ENCODE measurements around the gene GPR173. TPM values are rescaled to one million over a fixed set of nuclear protein-coding genes. Genes with fewer than 3 reads are reported as not detected.
A peak's percentile ranks its signal among the peaks of the same experiment; 100 is the strongest.

The GPR173 gene
- total RNA-seq, 1 experiment from 2014 or later: 7.3 TPM

DNA sequence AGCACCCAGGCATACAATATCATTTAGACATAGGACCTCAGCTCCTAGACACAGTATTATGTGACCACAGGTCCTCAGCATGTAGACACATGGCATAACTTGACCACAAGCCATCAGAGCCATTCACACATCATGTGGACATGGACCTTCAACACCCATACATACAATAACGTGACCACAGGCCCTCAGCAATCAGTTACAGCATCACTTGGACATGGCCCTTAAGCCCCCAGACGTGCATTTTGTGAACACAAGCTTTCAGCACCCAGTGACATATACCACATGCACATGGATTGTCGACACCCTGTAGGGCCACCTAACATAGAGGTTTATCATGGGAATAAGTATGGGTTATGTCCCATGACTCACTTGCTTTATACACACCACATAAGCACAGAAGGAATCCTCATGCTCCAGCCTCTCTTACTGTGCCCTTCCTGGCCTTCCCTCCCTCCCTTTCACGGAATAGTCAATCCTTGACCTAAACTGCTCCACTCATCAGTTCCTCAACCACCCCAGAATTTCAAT lies 35.5 kb downstream of the GPR173 start:
- Mint-ChIP-seq H3K9me3 (no peaks in the 10 kb centered on the region), H3K27me3 (ENCODE audit: low read depth) (peaks cover 5% of the 10 kb centered on the region; the same call in 1 of the 2 replicates)

DNA sequence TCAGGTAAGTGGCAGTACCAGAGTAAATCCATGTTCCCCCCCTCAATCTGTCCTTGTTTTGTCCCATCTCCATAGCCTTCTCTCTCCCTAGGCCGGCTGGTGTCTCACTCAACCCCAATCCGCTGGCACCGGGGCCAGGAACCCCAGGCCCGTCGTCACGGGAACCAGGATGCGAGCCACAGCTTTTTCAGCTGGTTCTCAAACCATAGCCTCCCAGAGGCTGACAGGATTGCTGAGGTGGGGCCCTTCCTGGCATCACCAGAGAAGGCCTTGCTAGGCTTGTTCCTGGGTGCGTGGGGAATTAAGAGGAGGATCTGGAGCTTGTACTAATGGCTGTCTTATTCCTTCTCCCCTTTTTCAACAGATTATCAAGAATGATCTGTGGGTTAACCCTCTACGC lies 36.3 kb downstream of the GPR173 start:
- H3K9me3 Mint-ChIP-seq: no peaks in the 10 kb centered on the region
- ChIA-PET POLR2A (no interaction called here), CTCF (no interaction called here)

More for the DNA sequence above, 35.5 kb downstream of the GPR173 start:
- ChIA-PET POLR2A (no interaction called here), CTCF (no interaction called here)
- H3K4me3 Mint-ChIP-seq: peak overlapping the region; percentile 88; the same call in 1 of the 2 replicates
- no peak overlapping the region for H3K27ac Mint-ChIP-seq
- H3K36me3 Mint-ChIP-seq: peaks cover 21% of the 10 kb centered on the region
- no peak for DNase-seq (ENCODE audit: low spot score)
- peaks cover 24% of the 10 kb centered on the region for H3K4me1 Mint-ChIP-seq
- no peak for ATAC-seq
- TF ChIP-seq ZNF121 (CRISPR knock-in tag; IDR thresholded peaks at IDR 0.05) (no peak), NFE2L1 (CRISPR knock-in tag; IDR thresholded peaks at IDR 0.05) (no peak), ZNF219 (CRISPR knock-in tag; IDR thresholded peaks at IDR 0.05; ENCODE audit: borderline replicate concordance) (no peak), ETV6 (CRISPR knock-in tag; IDR thresholded peaks at IDR 0.05) (no peak), GRHL2 (CRISPR knock-in tag; IDR thresholded peaks at IDR 0.05; ENCODE audit: insufficient replicate concordance, severe bottlenecking) (no peak), EMX1 (CRISPR knock-in tag; IDR thresholded peaks at IDR 0.05) (no peak), MYBL2 (CRISPR knock-in tag; IDR thresholded peaks at IDR 0.05) (no peak), TEAD1 (CRISPR knock-in tag; IDR thresholded peaks at IDR 0.05) (no peak), GABPB1 (CRISPR knock-in tag; IDR thresholded peaks at IDR 0.05) (no peak), OVOL2 (CRISPR knock-in tag; IDR thresholded peaks at IDR 0.05; ENCODE audit: borderline replicate concordance) (no peak), NFATC4 (CRISPR knock-in tag; IDR thresholded peaks at IDR 0.05) (no peak), TEAD4 (CRISPR knock-in tag; IDR thresholded peaks at IDR 0.05) (no peak), CREB1 (CRISPR knock-in tag; IDR thresholded peaks at IDR 0.05) (no peak), SMAD3 (CRISPR knock-in tag; IDR thresholded peaks at IDR 0.05; ENCODE audit: borderline replicate concordance) (no peak), MXD4 (CRISPR knock-in tag; IDR thresholded peaks at IDR 0.05; ENCODE audit: borderline replicate concordance) (no peak)
- TF ChIP-seq, protein P1, sequence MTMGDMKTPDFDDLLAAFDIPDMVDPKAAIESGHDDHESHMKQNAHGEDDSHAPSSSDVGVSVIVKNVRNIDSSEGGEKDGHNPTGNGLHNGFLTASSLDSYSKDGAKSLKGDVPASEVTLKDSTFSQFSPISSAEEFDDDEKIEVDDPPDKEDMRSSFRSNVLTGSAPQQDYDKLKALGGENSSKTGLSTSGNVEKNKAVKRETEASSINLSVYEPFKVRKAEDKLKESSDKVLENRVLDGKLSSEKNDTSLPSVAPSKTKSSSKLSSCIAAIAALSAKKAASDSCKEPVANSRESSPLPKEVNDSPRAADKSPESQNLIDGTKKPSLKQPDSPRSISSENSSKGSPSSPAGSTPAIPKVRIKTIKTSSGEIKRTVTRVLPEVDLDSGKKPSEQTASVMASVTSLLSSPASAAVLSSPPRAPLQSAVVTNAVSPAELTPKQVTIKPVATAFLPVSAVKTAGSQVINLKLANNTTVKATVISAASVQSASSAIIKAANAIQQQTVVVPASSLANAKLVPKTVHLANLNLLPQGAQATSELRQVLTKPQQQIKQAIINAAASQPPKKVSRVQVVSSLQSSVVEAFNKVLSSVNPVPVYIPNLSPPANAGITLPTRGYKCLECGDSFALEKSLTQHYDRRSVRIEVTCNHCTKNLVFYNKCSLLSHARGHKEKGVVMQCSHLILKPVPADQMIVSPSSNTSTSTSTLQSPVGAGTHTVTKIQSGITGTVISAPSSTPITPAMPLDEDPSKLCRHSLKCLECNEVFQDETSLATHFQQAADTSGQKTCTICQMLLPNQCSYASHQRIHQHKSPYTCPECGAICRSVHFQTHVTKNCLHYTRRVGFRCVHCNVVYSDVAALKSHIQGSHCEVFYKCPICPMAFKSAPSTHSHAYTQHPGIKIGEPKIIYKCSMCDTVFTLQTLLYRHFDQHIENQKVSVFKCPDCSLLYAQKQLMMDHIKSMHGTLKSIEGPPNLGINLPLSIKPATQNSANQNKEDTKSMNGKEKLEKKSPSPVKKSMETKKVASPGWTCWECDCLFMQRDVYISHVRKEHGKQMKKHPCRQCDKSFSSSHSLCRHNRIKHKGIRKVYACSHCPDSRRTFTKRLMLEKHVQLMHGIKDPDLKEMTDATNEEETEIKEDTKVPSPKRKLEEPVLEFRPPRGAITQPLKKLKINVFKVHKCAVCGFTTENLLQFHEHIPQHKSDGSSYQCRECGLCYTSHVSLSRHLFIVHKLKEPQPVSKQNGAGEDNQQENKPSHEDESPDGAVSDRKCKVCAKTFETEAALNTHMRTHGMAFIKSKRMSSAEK (CRISPR knock-in tag; IDR thresholded peaks at IDR 0.05; ENCODE audit: borderline replicate concordance): no peak
- TF ChIP-seq, protein P2, sequence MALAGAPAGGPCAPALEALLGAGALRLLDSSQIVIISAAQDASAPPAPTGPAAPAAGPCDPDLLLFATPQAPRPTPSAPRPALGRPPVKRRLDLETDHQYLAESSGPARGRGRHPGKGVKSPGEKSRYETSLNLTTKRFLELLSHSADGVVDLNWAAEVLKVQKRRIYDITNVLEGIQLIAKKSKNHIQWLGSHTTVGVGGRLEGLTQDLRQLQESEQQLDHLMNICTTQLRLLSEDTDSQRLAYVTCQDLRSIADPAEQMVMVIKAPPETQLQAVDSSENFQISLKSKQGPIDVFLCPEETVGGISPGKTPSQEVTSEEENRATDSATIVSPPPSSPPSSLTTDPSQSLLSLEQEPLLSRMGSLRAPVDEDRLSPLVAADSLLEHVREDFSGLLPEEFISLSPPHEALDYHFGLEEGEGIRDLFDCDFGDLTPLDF (CRISPR knock-in tag; IDR thresholded peaks at IDR 0.05): no peak

More for the DNA sequence above, 36.3 kb downstream of the GPR173 start:
- DNase-seq (ENCODE audit: low spot score) (no peak), ATAC-seq (no peak)
- H3K36me3 Mint-ChIP-seq: peaks cover 21% of the 10 kb centered on the region
- no peak overlapping the region for H3K4me3 Mint-ChIP-seq
- H3K4me1 Mint-ChIP-seq: peaks cover 21% of the 10 kb centered on the region
- peaks cover 5% of the 10 kb centered on the region; the same call in 1 of the 2 replicates for H3K27me3 Mint-ChIP-seq (ENCODE audit: low read depth)
- TF ChIP-seq GABPB1 (CRISPR knock-in tag; IDR thresholded peaks at IDR 0.05): no peak
- TF ChIP-seq ETV6 (CRISPR knock-in tag; IDR thresholded peaks at IDR 0.05): no peak
- TF ChIP-seq FOXK1 (CRISPR knock-in tag; IDR thresholded peaks at IDR 0.05): no peak
- no peak for TF ChIP-seq KAT7 (CRISPR knock-in tag; IDR thresholded peaks at IDR 0.05; ENCODE audit: borderline replicate concordance)
- TF ChIP-seq NFATC4 (CRISPR knock-in tag; IDR thresholded peaks at IDR 0.05): no peak
- no peak for TF ChIP-seq ZNF423 (CRISPR knock-in tag; IDR thresholded peaks at IDR 0.05)
- TF ChIP-seq TEAD4 (CRISPR knock-in tag; IDR thresholded peaks at IDR 0.05): no peak
- no peak for TF ChIP-seq SP1 (CRISPR knock-in tag; conservative IDR thresholded peaks at IDR 0.05)
- TF ChIP-seq, protein P3, sequence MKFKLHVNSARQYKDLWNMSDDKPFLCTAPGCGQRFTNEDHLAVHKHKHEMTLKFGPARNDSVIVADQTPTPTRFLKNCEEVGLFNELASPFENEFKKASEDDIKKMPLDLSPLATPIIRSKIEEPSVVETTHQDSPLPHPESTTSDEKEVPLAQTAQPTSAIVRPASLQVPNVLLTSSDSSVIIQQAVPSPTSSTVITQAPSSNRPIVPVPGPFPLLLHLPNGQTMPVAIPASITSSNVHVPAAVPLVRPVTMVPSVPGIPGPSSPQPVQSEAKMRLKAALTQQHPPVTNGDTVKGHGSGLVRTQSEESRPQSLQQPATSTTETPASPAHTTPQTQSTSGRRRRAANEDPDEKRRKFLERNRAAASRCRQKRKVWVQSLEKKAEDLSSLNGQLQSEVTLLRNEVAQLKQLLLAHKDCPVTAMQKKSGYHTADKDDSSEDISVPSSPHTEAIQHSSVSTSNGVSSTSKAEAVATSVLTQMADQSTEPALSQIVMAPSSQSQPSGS (CRISPR knock-in tag; IDR thresholded peaks at IDR 0.05; ENCODE audit: borderline replicate concordance, low read depth): no peak
- no peak for TF ChIP-seq CREB1 (CRISPR knock-in tag; IDR thresholded peaks at IDR 0.05)
- no peak for TF ChIP-seq CREM (CRISPR knock-in tag; IDR thresholded peaks at IDR 0.05)
- H3K27ac Mint-ChIP-seq: no peak overlapping the region

All from WTC11 (cell line).